Measurements from ENCODE around the gene KLF18. TPM values are rescaled to one million over a fixed set of nuclear protein-coding genes. Genes with fewer than 3 reads are reported as not detected.
"Not testable (repeated sequence)": the region's sequence is repeated elsewhere in the genome, so short reads cannot be mapped to it uniquely, and the experiment has no call there.

Gene KLF18
- total RNA-seq, 1 donor from 2014 or later = not detected

- DNase-seq (ENCODE audit: low read depth) = no peak
- TF ChIP-seq CTCF (conservative IDR thresholded peaks at IDR 0.05; ENCODE audit: low read depth, low read length) = no peak
- no peak overlapping the region for H3K4me3 ChIP-seq (ENCODE audit: low read depth, low read length)
Observed at GRCh38 chr1:44144962-44145756, 3.7 kb upstream of the KLF18 start.

GRCh38 chr1:44139565-44139964 lies 1.9 kb downstream of the KLF18 start:
- not testable (repeated sequence) for H3K4me3 ChIP-seq (ENCODE audit: low read depth, low read length); DNase-seq (ENCODE audit: low read depth)

GRCh38 chr1:44138239-44138638 lies 3.2 kb downstream of the KLF18 start:
- no peak overlapping the region for H3K4me3 ChIP-seq (ENCODE audit: low read depth, low read length)
- no peak for DNase-seq (ENCODE audit: low read depth)
- no peak for TF ChIP-seq CTCF (conservative IDR thresholded peaks at IDR 0.05; ENCODE audit: low read depth, low read length)

GRCh38 chr1:44135886-44136285 lies 5.5 kb downstream of the KLF18 start:
- DNase-seq (ENCODE audit: low read depth) = no peak
- no peak overlapping the region for H3K4me3 ChIP-seq (ENCODE audit: low read depth, low read length)
- no peak for TF ChIP-seq CTCF (conservative IDR thresholded peaks at IDR 0.05; ENCODE audit: low read depth, low read length)

- no peak overlapping the region for H3K4me3 ChIP-seq (ENCODE audit: low read depth, low read length)
- DNase-seq (ENCODE audit: low read depth) = no peak
Observed at GRCh38 chr1:44134071-44134920, 7.1 kb downstream of the KLF18 start.

GRCh38 chr1:44131411-44131810 lies 10.0 kb downstream of the KLF18 start:
- TF ChIP-seq CTCF (conservative IDR thresholded peaks at IDR 0.05; ENCODE audit: low read depth, low read length) = no peak
- DNase-seq (ENCODE audit: low read depth) = no peak
- H3K4me3 ChIP-seq (ENCODE audit: low read depth, low read length) = no peak overlapping the region

More at GRCh38 chr1:44134071-44134920, 7.1 kb downstream of the KLF18 start:
- TF ChIP-seq CTCF (conservative IDR thresholded peaks at IDR 0.05; ENCODE audit: low read depth, low read length) = no peak
